Measurements from ENCODE around the gene ARID5A. TPM values are rescaled to one million over a fixed set of nuclear protein-coding genes. Genes with fewer than 3 reads are reported as not detected.

ARID5A gene
- total RNA-seq, 1 experiment from 2014 or later, result 9.3 TPM

DNA sequence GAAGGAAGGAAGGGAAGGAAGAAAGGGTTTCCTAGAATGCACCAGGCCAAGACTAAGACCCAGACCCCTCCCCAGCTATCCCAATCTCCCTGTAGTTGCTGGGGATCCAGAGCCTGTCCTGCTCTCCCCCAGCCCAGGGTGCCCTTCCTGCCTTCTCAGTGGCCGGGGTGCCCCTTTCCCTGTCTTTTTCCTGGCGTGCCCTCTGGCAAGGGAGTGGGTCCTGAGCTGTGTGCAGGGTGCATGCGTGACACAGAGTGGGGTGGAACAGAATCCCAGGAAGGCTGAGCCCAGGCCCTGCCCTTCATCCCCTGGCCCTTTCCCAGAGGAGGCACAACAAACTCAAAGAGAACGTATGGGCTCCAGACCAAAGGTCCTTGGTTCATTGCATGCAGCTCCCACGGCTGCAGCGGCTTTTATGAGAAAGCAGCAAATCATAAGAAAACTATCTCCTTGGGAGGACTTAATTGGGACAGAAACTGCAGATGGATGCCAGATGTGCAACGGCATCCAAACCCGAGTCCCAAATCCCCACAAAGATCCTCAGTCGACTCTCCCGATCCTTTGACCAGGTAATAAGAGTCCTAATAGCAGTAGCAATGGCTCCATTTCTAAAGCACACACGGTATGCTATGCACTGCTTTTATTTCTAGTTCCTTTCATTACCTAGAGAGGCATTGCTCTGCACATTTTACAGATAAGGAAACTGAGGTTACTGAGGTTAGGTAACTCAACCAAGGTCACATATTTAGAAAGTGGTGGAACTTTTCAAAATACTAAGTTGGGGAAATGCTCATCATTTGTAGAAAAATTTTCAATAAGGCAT is 12.7 kb upstream of the ARID5A start:
- H3K4me3 Mint-ChIP-seq (ENCODE audit: low read depth, unreplicated experiment), result no peak overlapping the region
- CTCF ChIA-PET, result interaction anchor here (0.6 kb wide), 1 partner anchor 164 kb away, joined by 4 read pairs; no protein-coding TSS in a partner anchor
- no peak overlapping the region for H3K27ac Mint-ChIP-seq (ENCODE audit: unreplicated experiment)
- BruUV-seq (replicated peaks), result no TSS peak
- H3K27me3 Mint-ChIP-seq (ENCODE audit: unreplicated experiment), result peaks cover 41% of the 10 kb centered on the region
- intact Hi-C loops (cut with micrococcal nuclease; ENCODE audit: unreplicated experiment), result no loop called here
- no peaks in the 10 kb centered on the region for H3K4me1 Mint-ChIP-seq (ENCODE audit: low read depth, unreplicated experiment)
- H3K36me3 Mint-ChIP-seq (ENCODE audit: insufficient read depth, unreplicated experiment), result no peaks in the 10 kb centered on the region
- DNase-seq, result no peak
- TF ChIP-seq, protein P1, sequence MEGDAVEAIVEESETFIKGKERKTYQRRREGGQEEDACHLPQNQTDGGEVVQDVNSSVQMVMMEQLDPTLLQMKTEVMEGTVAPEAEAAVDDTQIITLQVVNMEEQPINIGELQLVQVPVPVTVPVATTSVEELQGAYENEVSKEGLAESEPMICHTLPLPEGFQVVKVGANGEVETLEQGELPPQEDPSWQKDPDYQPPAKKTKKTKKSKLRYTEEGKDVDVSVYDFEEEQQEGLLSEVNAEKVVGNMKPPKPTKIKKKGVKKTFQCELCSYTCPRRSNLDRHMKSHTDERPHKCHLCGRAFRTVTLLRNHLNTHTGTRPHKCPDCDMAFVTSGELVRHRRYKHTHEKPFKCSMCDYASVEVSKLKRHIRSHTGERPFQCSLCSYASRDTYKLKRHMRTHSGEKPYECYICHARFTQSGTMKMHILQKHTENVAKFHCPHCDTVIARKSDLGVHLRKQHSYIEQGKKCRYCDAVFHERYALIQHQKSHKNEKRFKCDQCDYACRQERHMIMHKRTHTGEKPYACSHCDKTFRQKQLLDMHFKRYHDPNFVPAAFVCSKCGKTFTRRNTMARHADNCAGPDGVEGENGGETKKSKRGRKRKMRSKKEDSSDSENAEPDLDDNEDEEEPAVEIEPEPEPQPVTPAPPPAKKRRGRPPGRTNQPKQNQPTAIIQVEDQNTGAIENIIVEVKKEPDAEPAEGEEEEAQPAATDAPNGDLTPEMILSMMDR (IDR thresholded peaks at IDR 0.05; ENCODE audit: unreplicated experiment), result no peak
- H3K9me3 Mint-ChIP-seq (ENCODE audit: low read depth, unreplicated experiment), result no peaks in the 10 kb centered on the region

DNA sequence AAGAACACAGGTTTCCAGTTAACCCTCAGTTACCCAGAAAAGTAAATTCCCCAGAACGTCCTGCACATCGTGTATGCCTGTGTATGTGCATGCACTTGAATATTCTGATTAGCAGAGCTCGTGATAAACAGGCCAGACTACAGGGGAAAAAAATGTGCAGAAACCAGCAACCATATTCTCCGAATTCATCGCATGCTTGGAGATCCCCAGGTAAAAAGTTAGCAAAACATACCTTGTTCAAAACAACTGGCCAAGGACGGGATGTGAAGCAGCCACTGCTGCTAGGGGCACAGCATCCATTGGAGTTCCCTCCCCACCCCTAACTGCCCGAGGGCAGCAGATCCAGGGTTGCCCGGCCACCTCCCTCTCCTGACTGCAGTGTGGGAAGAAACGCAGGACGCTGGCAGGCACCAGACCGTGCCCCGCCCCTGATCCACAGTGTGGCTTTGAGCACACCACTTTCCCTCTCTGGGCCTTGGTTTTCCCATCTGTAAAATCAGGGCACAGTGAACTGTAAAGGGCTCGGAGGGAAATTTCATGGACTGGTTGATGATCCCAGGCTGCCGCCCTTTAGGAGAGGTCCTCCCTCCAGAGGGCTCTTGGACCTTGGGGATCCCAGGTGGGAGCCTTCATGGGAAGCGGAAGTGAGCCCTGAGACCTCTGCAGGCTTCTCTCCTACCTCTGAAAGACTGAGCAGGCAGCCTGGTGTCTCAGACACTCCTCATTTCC is 11.9 kb upstream of the ARID5A start:
- Mint-ChIP-seq H3K4me1 (ENCODE audit: low read depth, unreplicated experiment) (no peaks in the 10 kb centered on the region), H3K9me3 (ENCODE audit: low read depth, unreplicated experiment) (no peaks in the 10 kb centered on the region), H3K27me3 (ENCODE audit: unreplicated experiment) (peaks cover 41% of the 10 kb centered on the region), H3K27ac (ENCODE audit: unreplicated experiment) (no peak overlapping the region), H3K4me3 (ENCODE audit: low read depth, unreplicated experiment) (no peak overlapping the region), H3K36me3 (ENCODE audit: insufficient read depth, unreplicated experiment) (no peaks in the 10 kb centered on the region)
- DNase-seq, result no peak
- BruUV-seq (replicated peaks), result no TSS peak
- CTCF ChIA-PET, result interaction anchor here (0.6 kb wide), 1 partner anchor 358 kb away, joined by 3 read pairs; no protein-coding TSS in a partner anchor
- intact Hi-C loops (cut with micrococcal nuclease; ENCODE audit: unreplicated experiment), result no loop called here
- TF ChIP-seq, protein P1 (IDR thresholded peaks at IDR 0.05; ENCODE audit: unreplicated experiment), result no peak

DNA sequence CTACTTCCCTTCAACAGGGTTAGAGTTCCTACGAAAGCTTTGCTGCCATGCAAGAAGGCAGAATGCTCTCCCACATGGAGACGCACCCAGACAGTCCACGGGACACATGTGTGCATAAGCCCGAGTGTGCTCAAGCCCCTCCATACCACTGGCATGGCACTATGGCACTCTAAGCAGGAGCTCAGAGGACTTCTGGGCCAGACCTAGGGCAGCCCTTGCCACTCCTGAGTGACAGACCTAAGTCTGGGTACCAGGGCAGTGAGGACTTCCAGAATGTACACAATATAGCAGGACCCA is 11.4 kb upstream of the ARID5A start:
- Mint-ChIP-seq H3K27ac (ENCODE audit: unreplicated experiment) (no peak overlapping the region), H3K4me3 (ENCODE audit: low read depth, unreplicated experiment) (no peak overlapping the region), H3K27me3 (ENCODE audit: unreplicated experiment) (peaks cover 41% of the 10 kb centered on the region), H3K9me3 (ENCODE audit: low read depth, unreplicated experiment) (no peaks in the 10 kb centered on the region), H3K4me1 (ENCODE audit: low read depth, unreplicated experiment) (no peaks in the 10 kb centered on the region), H3K36me3 (ENCODE audit: insufficient read depth, unreplicated experiment) (no peaks in the 10 kb centered on the region)
- no TSS peak for BruUV-seq (replicated peaks)
- TF ChIP-seq, protein P1 (IDR thresholded peaks at IDR 0.05; ENCODE audit: unreplicated experiment), result no peak
- CTCF ChIA-PET, result interaction anchor here (0.6 kb wide), 1 partner anchor 359 kb away, joined by 3 read pairs; no protein-coding TSS in a partner anchor
- no peak for DNase-seq
- intact Hi-C loops (cut with micrococcal nuclease; ENCODE audit: unreplicated experiment), result no loop called here

DNA sequence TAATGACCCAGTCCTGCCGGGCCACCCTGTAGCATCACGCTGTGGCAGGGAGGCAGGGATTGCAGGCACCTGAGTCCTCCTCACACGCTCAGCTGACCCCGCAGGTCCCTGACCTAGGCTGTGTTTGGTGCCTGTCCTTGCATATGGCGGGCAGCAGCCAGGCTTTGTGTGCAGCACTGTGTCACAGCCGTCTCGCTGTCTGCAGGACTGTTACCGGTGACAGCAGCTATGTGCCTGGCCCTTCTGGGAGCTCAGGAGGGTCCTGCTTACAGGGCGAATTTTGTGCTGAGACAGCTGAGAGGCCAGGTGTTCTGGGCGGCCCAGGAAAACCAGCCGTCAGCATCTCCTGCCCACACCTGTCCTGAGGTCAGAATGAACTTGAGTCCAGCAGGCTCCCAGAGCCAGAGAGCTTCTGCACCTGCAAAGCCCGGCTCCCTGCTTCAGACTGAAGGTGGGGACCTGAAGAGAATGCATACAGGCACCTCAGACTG is 10.4 kb upstream of the ARID5A start:
- CTCF ChIA-PET, result no interaction called here
- no peaks in the 10 kb centered on the region for H3K9me3 Mint-ChIP-seq (ENCODE audit: low read depth, unreplicated experiment)

More for the DNA sequence above, 10.4 kb upstream of the ARID5A start:
- TF ChIP-seq, protein P1 (IDR thresholded peaks at IDR 0.05; ENCODE audit: unreplicated experiment), result no peak
- Mint-ChIP-seq H3K4me1 (ENCODE audit: low read depth, unreplicated experiment) (no peaks in the 10 kb centered on the region), H3K27me3 (ENCODE audit: unreplicated experiment) (peaks cover 41% of the 10 kb centered on the region), H3K36me3 (ENCODE audit: insufficient read depth, unreplicated experiment) (no peaks in the 10 kb centered on the region), H3K27ac (ENCODE audit: unreplicated experiment) (no peak overlapping the region), H3K4me3 (ENCODE audit: low read depth, unreplicated experiment) (no peak overlapping the region)
- no TSS peak for BruUV-seq (replicated peaks)
- intact Hi-C loops (cut with micrococcal nuclease; ENCODE audit: unreplicated experiment), result no loop called here
- no peak for DNase-seq

All from Calu3 (cell line).